Activated CD4-positive, alpha-beta T cell treated with anti-CD3 and anti-CD28 coated beads, Interleukin-2, amount 10 ng/mL, durations not matched to agents 24 days and 14 days (primary cell): ENCODE data around the gene ADAP1. TPM values are rescaled to one million over a fixed set of nuclear protein-coding genes. Genes with fewer than 3 reads are reported as not detected.
"Not testable (repeated sequence)": the region's sequence is repeated elsewhere in the genome, so short reads cannot be mapped to it uniquely, and the experiment has no call there.

ENCODE experiments used
- DNase-seq: peaks from one replicate; pipeline ENCODE4 v3.0.0; 2022
- H3K27ac Mint-ChIP-seq: one replicate; pipeline ENCODE4 v1.8.0; 2022; ENCODE audit warnings: mild to moderate bottlenecking, mixed read lengths
- H3K27me3 Mint-ChIP-seq: one replicate; pipeline ENCODE4 v1.8.0; 2022; ENCODE audit warnings: mixed read lengths
- H3K36me3 Mint-ChIP-seq: one replicate; pipeline ENCODE4 v1.8.0; 2022; ENCODE audit warnings: low read depth, mild to moderate bottlenecking, mixed read lengths
- H3K4me1 Mint-ChIP-seq: one replicate; pipeline ENCODE4 v1.8.0; 2021; ENCODE audit warnings: mixed read lengths
- H3K4me3 Mint-ChIP-seq: one replicate; pipeline ENCODE4 v1.8.0; 2022; ENCODE audit warnings: mild to moderate bottlenecking, moderate library complexity, mixed read lengths
- H3K9me3 Mint-ChIP-seq: one replicate; pipeline ENCODE4 v1.8.0; 2021; ENCODE audit warnings: mixed read lengths
- intact Hi-C: fragments of 100-400 bp; cut with micrococcal nuclease; formaldehyde crosslinking; loops from one replicate; pipeline ENCODE4 v1.15.1; 2023
- total RNA-seq: library from RNA; stranded (reverse); gene quantifications from 2 replicates; pipeline ENCODE4 v1.2.3, GENCODE V29; 2022

Gene ADAP1
- total RNA-seq, 1 donor from 2014 or later = 65.9 TPM

DNA sequence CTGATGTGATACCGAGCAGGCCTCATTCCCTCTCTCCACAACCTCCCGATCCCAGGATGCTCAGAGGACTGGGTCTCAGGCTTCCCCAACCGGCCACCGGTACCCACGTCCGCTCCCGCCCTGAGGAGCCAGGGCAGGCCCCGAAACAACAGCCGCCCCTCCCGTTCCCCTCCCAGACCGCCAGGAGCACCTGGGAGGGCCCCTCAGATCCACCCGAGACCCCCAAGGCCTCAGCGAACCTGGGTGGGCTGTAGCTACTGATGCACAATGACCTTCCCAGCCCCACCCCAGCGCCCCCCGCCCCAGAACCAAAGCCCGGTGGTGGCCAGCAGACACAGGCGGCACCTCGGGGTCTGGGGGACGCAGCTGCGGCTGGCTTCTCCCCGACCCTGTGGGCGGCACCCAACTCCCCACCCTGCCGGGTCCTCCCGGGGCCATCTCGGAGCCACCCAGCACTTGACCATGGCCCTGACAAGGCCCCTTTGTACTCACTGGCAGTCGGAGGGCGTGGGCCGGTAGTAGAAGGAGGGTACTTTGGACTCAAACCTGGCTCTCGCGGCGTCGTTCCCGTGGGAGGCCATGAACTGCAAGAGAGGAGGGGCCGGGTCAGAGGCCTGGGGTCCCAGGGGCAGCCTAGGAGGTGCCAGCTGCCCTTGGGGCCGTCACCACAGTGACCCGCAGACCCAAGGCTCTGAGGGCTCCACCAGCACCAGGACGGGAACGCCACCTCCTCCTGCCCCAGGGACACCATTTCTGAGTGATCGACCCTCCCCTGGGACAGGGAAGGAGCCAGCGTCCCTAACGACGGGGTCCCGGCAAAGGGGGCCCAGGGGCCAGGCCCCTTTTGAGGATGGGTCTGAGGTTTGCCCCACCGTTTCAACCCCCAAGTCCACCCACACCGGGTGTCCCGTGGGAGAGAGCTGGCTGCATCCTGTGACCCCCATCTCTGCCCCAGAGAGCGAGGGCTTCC, 28.1 kb downstream of the ADAP1 start:
- no peak overlapping the region for H3K4me3 Mint-ChIP-seq
- H3K4me1 Mint-ChIP-seq = peaks cover 36% of the 10 kb centered on the region
- H3K9me3 Mint-ChIP-seq = no peaks in the 10 kb centered on the region
- peaks cover 26% of the 10 kb centered on the region for H3K36me3 Mint-ChIP-seq
- no peak overlapping the region for H3K27ac Mint-ChIP-seq
- intact Hi-C loops = no loop called here
- no peaks in the 10 kb centered on the region for H3K27me3 Mint-ChIP-seq
- no peak for DNase-seq

DNA sequence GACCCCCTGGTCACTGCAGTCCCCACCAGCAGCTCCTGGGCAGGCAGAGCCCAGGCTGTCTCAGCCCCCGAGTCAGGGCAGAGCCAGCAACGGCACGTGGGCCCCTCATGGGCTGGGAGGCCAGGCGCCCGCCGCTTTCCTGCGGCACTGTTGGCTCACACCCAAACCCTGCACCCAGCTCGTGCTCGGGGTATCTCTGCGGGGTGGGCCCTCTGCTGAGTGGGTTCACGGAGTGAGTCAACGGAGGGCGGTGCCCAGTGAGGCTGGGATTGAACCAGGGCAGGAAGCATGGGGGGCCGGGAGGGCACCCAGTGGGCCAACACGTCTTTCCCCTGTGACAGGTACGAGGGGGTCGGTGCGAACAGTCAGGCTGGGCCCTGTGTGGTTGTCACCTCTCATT, 28.9 kb downstream of the ADAP1 start:
- peaks cover 29% of the 10 kb centered on the region for H3K36me3 Mint-ChIP-seq
- no peaks in the 10 kb centered on the region for H3K27me3 Mint-ChIP-seq
- H3K27ac Mint-ChIP-seq = peak overlapping the region; percentile 58
- no peaks in the 10 kb centered on the region for H3K9me3 Mint-ChIP-seq
- H3K4me1 Mint-ChIP-seq = peaks cover 43% of the 10 kb centered on the region
- H3K4me3 Mint-ChIP-seq = no peak overlapping the region
- DNase-seq = no peak
- intact Hi-C loops = no loop called here

DNA sequence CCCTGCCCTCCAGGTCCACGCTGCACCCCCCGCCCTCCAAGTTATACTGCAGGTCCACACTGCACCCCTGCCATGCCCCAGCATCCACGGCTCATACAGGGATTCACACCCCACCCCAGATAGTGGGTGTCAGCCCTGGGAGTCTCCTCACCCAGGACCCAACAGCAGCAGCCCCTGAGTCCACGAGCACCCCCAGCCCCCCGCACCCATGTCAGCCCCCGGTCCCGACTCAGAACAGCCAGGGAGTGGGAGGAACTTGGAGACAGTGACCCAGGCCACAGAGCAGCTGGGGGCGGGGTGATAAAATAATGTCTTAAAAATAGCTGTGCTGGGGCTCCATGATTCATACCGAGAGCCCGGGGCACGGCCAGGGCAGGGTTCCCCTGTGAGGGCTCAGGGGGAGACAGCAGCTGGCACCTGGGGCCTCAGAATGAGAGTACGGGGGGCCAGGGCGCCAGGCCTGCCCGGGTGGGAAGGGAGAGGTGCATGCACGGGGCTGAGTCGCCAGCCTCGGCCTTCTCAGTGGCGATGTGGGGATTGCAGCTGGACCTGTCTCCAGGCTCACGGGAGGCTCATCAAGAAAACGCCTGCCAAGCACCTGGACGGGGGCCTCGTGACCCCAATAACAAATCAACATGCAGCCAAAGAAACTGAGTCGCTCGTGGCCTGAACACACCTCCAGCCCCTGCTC, 29.8 kb downstream of the ADAP1 start:
- intact Hi-C loops = loop anchor here (5.0 kb wide), 4 partner anchors 33 to 322 kb away; partner anchors contain the start of genes GPR146 and SUN1
- Mint-ChIP-seq H3K4me1 (peaks cover 39% of the 10 kb centered on the region), H3K27ac (peak overlapping the region; percentile 95), H3K27me3 (no peaks in the 10 kb centered on the region), H3K9me3 (no peaks in the 10 kb centered on the region), H3K36me3 (peaks cover 25% of the 10 kb centered on the region), H3K4me3 (peak overlapping the region; percentile 90)
- peak; percentile 79 for DNase-seq

DNA sequence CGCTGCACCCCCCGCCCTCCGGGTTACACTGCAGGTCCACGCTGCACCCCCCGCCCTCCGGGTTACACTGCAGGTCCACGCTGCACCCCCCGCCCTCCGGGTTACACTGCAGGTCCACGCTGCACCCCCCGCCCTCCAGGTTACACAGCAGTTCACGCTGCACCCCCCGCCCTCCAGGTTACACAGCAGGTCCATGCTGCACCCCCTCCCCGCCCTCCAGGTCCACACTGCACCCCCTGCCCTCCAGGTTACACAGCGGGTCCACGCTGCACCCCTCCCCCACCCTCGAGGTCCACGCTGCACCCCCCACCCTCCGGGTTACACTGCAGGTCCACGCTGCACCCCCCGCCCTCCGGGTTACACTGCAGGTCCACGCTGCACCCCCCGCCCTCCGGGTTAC, 30.4 kb downstream of the ADAP1 start:
- Mint-ChIP-seq H3K36me3 (peaks cover 26% of the 10 kb centered on the region), H3K4me1 (peaks cover 38% of the 10 kb centered on the region)
- intact Hi-C loops = loop anchor here (5.0 kb wide), 4 partner anchors 33 to 322 kb away; partner anchors contain the start of genes GPR146 and SUN1
- not testable (repeated sequence) for H3K27ac Mint-ChIP-seq, DNase-seq, H3K4me3 Mint-ChIP-seq, H3K27me3 Mint-ChIP-seq, H3K9me3 Mint-ChIP-seq

DNA sequence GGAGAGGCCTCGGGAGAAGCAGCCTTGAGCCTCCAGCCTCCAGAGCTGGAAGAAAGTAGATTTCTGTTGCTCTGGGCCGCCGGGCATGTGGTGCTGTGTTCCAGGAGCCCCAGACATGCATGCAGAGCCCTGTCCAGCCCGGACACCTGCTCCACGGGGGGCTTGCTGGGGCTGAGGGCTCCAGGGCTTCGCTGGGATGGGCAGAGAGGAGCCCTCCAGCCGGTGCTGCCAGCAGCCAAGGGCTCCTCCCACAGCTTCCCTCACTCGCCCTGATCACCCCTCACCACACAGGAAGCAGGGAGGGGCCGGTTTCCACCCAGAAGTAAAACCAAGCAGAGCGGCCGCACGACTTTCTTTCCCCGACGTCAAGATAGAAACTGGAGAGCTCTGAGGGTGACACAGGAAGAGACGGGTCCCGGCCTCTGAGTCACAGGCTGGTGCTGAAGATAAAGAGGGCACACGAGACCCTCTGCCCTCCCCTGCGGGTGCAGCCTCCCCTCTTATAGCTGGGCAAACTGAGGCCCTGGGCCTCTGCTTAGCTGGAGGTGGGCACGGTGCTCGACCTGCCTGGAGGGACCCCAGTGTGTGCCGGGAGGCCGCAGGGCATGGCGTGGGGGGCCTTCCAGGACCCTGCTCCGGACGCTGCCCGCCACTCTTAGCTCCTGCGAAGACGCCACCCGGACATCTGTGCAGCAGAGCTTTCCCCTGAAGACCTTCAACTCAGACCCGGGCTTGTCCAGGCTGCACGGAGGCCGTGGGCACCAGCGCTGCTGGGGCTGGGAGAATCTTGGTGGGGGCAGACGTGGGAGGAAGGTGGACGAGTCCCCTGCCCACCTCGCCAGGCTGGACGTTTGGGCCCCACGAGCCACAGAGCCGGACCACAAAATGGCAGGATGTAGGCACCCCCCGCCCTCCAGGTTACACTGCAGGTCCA, 31.1 kb downstream of the ADAP1 start:
- peak; percentile 97 for DNase-seq
- peaks cover 20% of the 10 kb centered on the region for H3K36me3 Mint-ChIP-seq
- peaks cover 34% of the 10 kb centered on the region for H3K4me1 Mint-ChIP-seq
- intact Hi-C loops = loop anchor here (1.0 to 5.0 kb wide), 8 partner anchors 15 to 321 kb away; partner anchors contain the start of genes COX19, GET4, GPR146 and SUN1
- no peaks in the 10 kb centered on the region for H3K27me3 Mint-ChIP-seq
- H3K4me3 Mint-ChIP-seq = peak overlapping the region; percentile 87
- H3K27ac Mint-ChIP-seq = peak overlapping the region; percentile 96
- H3K9me3 Mint-ChIP-seq = no peaks in the 10 kb centered on the region

DNA sequence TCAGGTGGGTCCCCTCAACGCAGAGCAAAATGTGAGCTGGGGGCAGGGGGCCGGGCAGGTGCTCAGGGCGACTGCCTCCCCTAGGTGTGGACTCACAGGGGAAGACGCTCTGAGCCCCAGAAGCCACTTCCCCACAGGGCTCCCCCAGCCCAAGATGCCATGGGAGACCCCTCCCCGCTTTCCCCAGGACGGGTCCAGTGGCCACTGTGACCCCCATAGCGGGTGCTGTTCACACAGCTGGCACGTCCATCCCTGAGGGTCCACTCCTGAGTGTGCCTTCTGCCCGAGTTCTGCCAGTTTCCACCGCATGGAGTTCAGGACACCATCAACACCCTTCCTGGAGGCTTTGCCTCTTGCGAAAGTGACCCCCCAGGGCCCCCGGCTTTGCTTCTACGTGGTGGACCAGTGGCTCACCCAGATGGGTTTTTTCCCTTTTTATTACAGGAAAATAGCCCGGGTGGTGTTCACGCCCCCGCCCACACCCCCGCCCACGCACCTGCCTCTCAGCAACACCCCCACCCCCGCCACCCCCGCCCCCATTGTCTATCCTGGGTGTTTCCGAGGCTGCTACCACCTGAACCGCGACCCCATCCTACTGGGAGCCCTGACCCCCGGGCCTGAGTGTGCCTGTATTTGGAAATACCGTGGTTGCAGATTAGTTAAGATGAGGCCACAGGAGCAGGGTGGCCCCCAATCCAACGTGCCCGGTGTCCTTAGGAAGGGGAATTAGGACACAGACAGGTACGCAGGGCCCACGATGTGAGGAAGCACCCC, 32.0 kb downstream of the ADAP1 start:
- intact Hi-C loops = loop anchor here (1.0 to 5.0 kb wide), 8 partner anchors 14 to 320 kb away; partner anchors contain the start of genes COX19, GET4, GPR146 and SUN1
- H3K27ac Mint-ChIP-seq = peak overlapping the region; percentile 96
- DNase-seq = peak; percentile 74
- peak overlapping the region; percentile 87 for H3K4me3 Mint-ChIP-seq
- no peaks in the 10 kb centered on the region for H3K9me3 Mint-ChIP-seq
- H3K4me1 Mint-ChIP-seq = peaks cover 32% of the 10 kb centered on the region
- peaks cover 20% of the 10 kb centered on the region for H3K36me3 Mint-ChIP-seq
- H3K27me3 Mint-ChIP-seq = no peaks in the 10 kb centered on the region

DNA sequence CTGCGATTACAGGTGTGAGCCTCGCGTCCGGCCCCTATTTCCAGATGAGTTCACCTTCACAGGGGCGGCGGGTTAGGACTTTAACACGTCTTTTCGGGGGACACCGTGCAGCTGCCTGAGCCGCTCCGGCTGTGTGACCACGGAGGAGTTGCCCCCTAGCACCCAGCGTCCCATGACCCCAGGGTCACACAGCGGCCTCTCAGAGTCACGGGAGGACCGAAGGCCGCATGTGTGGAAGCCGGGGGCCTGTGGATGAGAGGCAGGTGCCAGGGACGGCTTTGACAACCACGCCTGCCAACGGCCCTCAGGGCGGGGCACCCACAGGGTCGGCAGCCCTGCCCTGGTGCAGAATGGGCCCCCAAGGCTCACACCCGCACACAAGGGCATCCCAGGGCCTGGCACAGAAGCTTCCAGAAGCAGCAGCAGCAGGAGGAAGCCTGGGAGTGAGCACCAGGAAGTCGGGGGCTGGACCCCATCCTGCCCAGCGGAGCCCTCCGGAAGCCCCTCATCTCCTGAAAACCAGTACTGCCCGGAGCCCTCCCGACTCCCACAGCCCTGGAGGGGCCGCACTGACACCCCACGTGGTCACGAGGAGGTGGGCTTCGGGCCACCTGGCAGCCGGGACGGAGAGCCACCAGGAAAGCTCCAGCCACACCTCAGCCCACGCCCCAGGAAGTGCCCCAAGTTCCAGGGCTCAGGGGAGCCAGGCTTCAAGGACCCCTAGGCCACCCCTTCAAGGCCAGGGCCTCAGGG, 32.7 kb downstream of the ADAP1 start:
- Mint-ChIP-seq H3K36me3 (peaks cover 17% of the 10 kb centered on the region), H3K4me1 (peaks cover 29% of the 10 kb centered on the region), H3K27me3 (no peaks in the 10 kb centered on the region), H3K9me3 (no peaks in the 10 kb centered on the region), H3K27ac (peak overlapping the region; percentile 96), H3K4me3 (peak overlapping the region; percentile 87)
- peak; percentile 71 for DNase-seq
- intact Hi-C loops = loop anchor here (2.0 to 5.0 kb wide), 6 partner anchors 13 to 319 kb away; partner anchors contain the start of genes COX19, GPR146 and SUN1

DNA sequence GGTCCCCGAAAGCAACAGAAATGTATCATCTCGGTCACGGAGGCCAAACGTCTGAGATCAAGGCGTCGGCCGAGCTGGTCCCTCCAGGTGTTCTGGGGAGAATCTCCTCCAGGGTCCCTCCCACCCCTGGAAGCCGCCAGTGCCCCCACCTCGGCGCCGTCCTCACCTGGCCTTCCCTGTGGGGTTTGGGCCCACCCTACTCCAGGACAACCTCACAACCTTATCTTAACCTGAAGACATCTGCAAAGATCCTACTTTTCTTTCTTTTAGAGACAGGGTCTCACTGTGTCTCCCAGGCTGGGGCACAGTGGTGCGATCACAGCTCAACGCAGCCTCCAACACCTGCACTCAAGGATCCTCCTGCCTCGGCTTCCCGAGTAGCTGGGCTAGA, 33.4 kb downstream of the ADAP1 start:
- no peak for DNase-seq
- peaks cover 17% of the 10 kb centered on the region for H3K36me3 Mint-ChIP-seq
- H3K4me1 Mint-ChIP-seq = peaks cover 29% of the 10 kb centered on the region
- intact Hi-C loops = loop anchor here (5.0 kb wide), 4 partner anchors 36 to 319 kb away; partner anchors contain the start of genes GPR146 and SUN1
- H3K27me3 Mint-ChIP-seq = no peaks in the 10 kb centered on the region
- H3K27ac Mint-ChIP-seq = peak overlapping the region; percentile 78
- H3K4me3 Mint-ChIP-seq = peak overlapping the region; percentile 43
- H3K9me3 Mint-ChIP-seq = no peaks in the 10 kb centered on the region

DNA sequence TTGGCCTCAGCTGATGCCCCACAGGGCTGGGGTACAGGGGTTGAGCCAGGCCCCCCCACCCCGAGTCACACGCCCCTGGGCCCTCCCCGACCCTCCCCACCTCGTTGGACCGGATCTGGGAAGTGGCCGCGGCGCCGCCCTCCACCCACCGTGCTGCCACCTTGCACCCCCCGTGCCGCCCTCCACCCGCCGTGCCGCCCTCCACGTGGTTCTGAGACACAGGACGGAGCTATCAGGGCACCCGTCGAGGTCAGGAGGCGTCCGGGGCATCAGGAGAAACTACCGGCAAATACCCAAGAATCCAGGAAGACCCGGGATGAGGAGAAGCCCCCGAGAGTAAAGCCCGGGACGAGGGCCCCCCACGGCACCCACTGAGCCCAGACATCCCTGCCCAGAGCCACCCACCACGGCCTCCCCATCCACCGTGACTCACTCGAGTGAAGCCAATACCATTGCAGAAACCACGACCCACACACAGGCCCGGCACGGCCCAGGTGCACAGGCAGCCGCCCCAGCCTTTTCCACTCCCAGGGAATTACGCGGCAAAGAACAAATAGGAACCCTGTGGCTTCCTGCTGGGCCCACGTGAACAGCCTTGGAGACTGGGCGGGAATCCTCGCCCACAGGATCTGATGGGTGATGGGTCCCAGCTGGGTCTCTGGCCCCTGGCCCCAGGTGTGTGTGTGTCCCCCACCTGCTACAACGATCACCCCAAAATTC, 34.0 kb downstream of the ADAP1 start:
- intact Hi-C loops = loop anchor here (5.0 kb wide), 4 partner anchors 37 to 318 kb away; partner anchors contain the start of genes GPR146 and SUN1
- H3K9me3 Mint-ChIP-seq = no peaks in the 10 kb centered on the region
- peaks cover 29% of the 10 kb centered on the region for H3K4me1 Mint-ChIP-seq
- peak; percentile 63 for DNase-seq
- H3K36me3 Mint-ChIP-seq = peaks cover 17% of the 10 kb centered on the region
- H3K27ac Mint-ChIP-seq = peak overlapping the region; percentile 78
- H3K4me3 Mint-ChIP-seq = peak overlapping the region; percentile 43
- no peaks in the 10 kb centered on the region for H3K27me3 Mint-ChIP-seq

DNA sequence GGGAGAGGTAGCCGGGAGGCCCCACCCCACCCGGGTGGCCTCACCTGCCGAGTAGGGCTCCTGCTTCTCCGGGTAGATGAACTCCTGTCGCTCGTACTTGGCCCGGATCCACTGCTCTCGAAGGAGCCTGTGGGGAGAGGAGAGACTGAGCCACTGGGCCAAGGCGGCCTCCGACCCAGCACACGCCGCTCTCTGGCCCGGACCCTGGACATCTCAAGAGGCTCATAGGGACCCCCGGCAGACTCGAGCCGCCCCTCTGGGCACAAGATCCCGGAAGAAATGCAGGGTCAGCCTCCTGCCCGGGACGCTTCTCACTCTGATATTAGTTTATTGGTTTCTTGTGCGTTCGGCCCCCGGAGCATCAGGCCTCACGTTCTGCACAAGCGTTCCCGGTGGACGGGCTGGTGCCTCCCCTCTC, 34.5 kb downstream of the ADAP1 start:
- Mint-ChIP-seq H3K4me1 (peaks cover 28% of the 10 kb centered on the region), H3K27me3 (no peaks in the 10 kb centered on the region), H3K9me3 (no peaks in the 10 kb centered on the region), H3K4me3 (no peak overlapping the region), H3K27ac (no peak overlapping the region), H3K36me3 (peaks cover 17% of the 10 kb centered on the region)
- DNase-seq = peak; percentile 48
- intact Hi-C loops = loop anchor here (5.0 kb wide), 4 partner anchors 37 to 318 kb away; partner anchors contain the start of genes GPR146 and SUN1

DNA sequence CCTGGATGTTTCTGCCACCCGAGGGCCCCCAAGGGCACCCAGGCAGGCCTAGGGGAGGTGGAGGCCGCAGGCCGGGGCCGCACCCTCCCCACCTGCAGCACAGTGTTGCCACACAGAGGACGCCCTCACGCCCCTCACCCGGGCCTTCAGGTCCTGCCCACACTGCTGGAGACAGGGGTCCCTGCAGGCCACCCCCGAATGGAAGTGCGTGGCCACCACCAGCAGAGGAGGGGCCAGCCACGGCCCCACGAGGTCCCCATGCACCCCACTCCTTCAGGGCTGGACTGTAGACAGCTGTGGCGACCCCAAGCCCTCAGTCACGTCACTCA, 35.4 kb downstream of the ADAP1 start:
- no peaks in the 10 kb centered on the region for H3K9me3 Mint-ChIP-seq
- H3K4me1 Mint-ChIP-seq = peaks cover 24% of the 10 kb centered on the region
- H3K27ac Mint-ChIP-seq = peak overlapping the region; percentile 85
- H3K4me3 Mint-ChIP-seq = peak overlapping the region; percentile 52
- intact Hi-C loops = no loop called here
- no peaks in the 10 kb centered on the region for H3K27me3 Mint-ChIP-seq
- peaks cover 14% of the 10 kb centered on the region for H3K36me3 Mint-ChIP-seq
- peak; percentile 52 for DNase-seq
